Liver (tissue), 9 donors: ENCODE measurements around the gene NR2F6. TPM values are rescaled to one million over a fixed set of nuclear protein-coding genes. Genes with fewer than 3 reads are reported as not detected.

Source experiments
- DNase-seq: peaks from one replicate; pipeline ENCODE4 v3.0.0-alpha.2; 2017; ENCODE audit warnings: low spot score
- H3K27ac ChIP-seq, 2 donors: one replicate each; pipeline ENCODE4 v1.7.0; 2013; ENCODE audit warnings: inconsistent platforms in 2 of 2, low read length in 2 of 2, control low read depth in 1 of 2, low read depth in 1 of 2, mild to moderate bottlenecking in 1 of 2
- H3K27me3 ChIP-seq, 4 donors: one replicate each; pipeline versions ENCODE4 v1.6.1 to v1.7.0; 2013; ENCODE audit warnings: low read length in 3 of 4, inconsistent platforms in 1 of 4, mild to moderate bottlenecking in 1 of 4, moderate library complexity in 1 of 4; ENCODE audit not compliant: control insufficient read depth in 4 of 4, insufficient read depth in 4 of 4
- H3K36me3 ChIP-seq, 4 donors: one replicate each; pipeline versions ENCODE4 v1.6.1 to v1.7.0; 2013; ENCODE audit warnings: low read length in 3 of 4, mild to moderate bottlenecking in 3 of 4, low read depth in 1 of 4, moderate library complexity in 1 of 4; ENCODE audit not compliant: control insufficient read depth in 4 of 4, insufficient read depth in 3 of 4
- H3K4me1 ChIP-seq, 4 donors: one replicate each; pipeline versions ENCODE4 v1.6.1 to v1.7.0; 2013; ENCODE audit warnings: low read length in 3 of 4, mild to moderate bottlenecking in 3 of 4, moderate library complexity in 1 of 4; ENCODE audit not compliant: control insufficient read depth in 4 of 4, insufficient read depth in 4 of 4
- H3K4me3 ChIP-seq, 3 donors: one replicate each; pipeline versions ENCODE4 v1.6.1 to v1.7.0; 2013; ENCODE audit warnings: low read length in 3 of 3, control low read depth in 1 of 3, low read depth in 1 of 3, mild to moderate bottlenecking in 1 of 3
- H3K9ac ChIP-seq, 2 donors: one replicate each; pipeline ENCODE4 v1.7.0; 2013; ENCODE audit warnings: low read length in 2 of 2, mild to moderate bottlenecking in 2 of 2, moderate library complexity in 2 of 2, control low read depth in 1 of 2, low read depth in 1 of 2
- H3K9me3 ChIP-seq, 4 donors: one replicate each; pipeline versions ENCODE4 v1.6.1 to v1.7.0; 2013; ENCODE audit warnings: low read length in 3 of 4; ENCODE audit not compliant: control insufficient read depth in 4 of 4
- ATF3 ChIP-seq: IDR thresholded peaks from 2 replicates; pipeline ENCODE4 v1.6.1; 2016; ENCODE audit warnings: antibody characterized with exemption
- CTCF ChIP-seq: fragments of 150-350 bp; IDR thresholded peaks from 2 replicates; pipeline ENCODE4 v1.5.1; 2017; ENCODE audit warnings: improper control_type of control experiment, low read depth, low read length; ENCODE audit not compliant: missing input control
- EGR1 ChIP-seq, 2 donors: IDR thresholded peaks; 2 replicates each; pipeline ENCODE4 v1.6.1; 2016 to 2018; ENCODE audit warnings: antibody characterized with exemption in 2 of 2, low read depth in 2 of 2
- FOXA1 ChIP-seq: IDR thresholded peaks from 2 replicates; pipeline ENCODE4 v1.6.1; 2016; ENCODE audit warnings: antibody characterized with exemption
- FOXA2 ChIP-seq: IDR thresholded peaks from 2 replicates; pipeline ENCODE4 v1.6.1; 2016; ENCODE audit warnings: antibody characterized with exemption
- GABPA ChIP-seq, 2 donors: IDR thresholded peaks in 1 of 2; conservative IDR thresholded peaks in 1 of 2; 2 replicates each; pipeline ENCODE4 v1.6.1; 2016; ENCODE audit warnings: antibody characterized with exemption in 2 of 2, mild to moderate bottlenecking in 1 of 2, moderate library complexity in 1 of 2
- HNF4A ChIP-seq, 2 donors: conservative IDR thresholded peaks; 2 replicates each; pipeline ENCODE4 v1.6.1; 2016; ENCODE audit warnings: antibody characterized with exemption in 2 of 2, mild to moderate bottlenecking in 2 of 2
- HNF4G ChIP-seq: IDR thresholded peaks from 2 replicates; pipeline ENCODE4 v1.6.1; 2016; ENCODE audit warnings: antibody characterized with exemption
- JUND ChIP-seq, 2 donors: IDR thresholded peaks; 2 replicates each; pipeline ENCODE4 v1.6.1; 2016; ENCODE audit warnings: antibody characterized with exemption in 2 of 2
- MAX ChIP-seq: IDR thresholded peaks from 2 replicates; pipeline ENCODE4 v1.6.1; 2016; ENCODE audit warnings: antibody characterized with exemption
- NR2F2 ChIP-seq: IDR thresholded peaks from 2 replicates; pipeline ENCODE4 v1.6.1; 2016; ENCODE audit warnings: antibody characterized with exemption
- RAD21 ChIP-seq, 2 donors: IDR thresholded peaks; 2 replicates each; pipeline ENCODE4 v1.6.1; 2016; ENCODE audit warnings: antibody characterized with exemption in 2 of 2, mild to moderate bottlenecking in 2 of 2
- REST ChIP-seq: IDR thresholded peaks from 2 replicates; pipeline ENCODE4 v1.6.1; 2016; ENCODE audit warnings: antibody characterized with exemption, mild to moderate bottlenecking
- RXRA ChIP-seq, 2 donors: IDR thresholded peaks; 2 replicates each; pipeline ENCODE4 v1.6.1; 2017 to 2018; ENCODE audit warnings: antibody characterized with exemption in 2 of 2, mild to moderate bottlenecking in 1 of 2
- SP1 ChIP-seq: IDR thresholded peaks from 2 replicates; pipeline ENCODE4 v1.6.1; 2018; ENCODE audit warnings: antibody characterized with exemption, mild to moderate bottlenecking
- TAF1 ChIP-seq: conservative IDR thresholded peaks from 2 replicates; pipeline ENCODE4 v1.6.1; 2016; ENCODE audit warnings: antibody characterized with exemption, mild to moderate bottlenecking
- YY1 ChIP-seq: IDR thresholded peaks from 2 replicates; pipeline ENCODE4 v1.6.1; 2016; ENCODE audit warnings: antibody characterized with exemption, mild to moderate bottlenecking
- ZBTB33 ChIP-seq: IDR thresholded peaks from 2 replicates; pipeline ENCODE4 v1.6.1; 2016; ENCODE audit warnings: antibody characterized with exemption
- WGBS: extraction: QIAGEN DNeasy Blood & Tissue Kit; methylation state at CpG from one replicate; pipeline ENCODE4 v1.1.7; 2013; 5-methylcytosine and 5-hydroxymethylcytosine counted together
- polyA plus RNA-seq, 2 donors: library from polyadenylated mRNA; stranded (reverse) in 1 of 2; unstranded in 1 of 2; fragments of 200-250 nt in 1 of 2; fragments of >200 nt in 1 of 2; fragmentation: Nextera tagmentation in 1 of 2; extraction: Ambion mirVana in 1 of 2; gene quantifications; one replicate each; pipeline versions ENCODE4 v1.2.1 to v1.2.3, GENCODE V29; 2013 to 2015
- total RNA-seq, 2 donors: library from RNA; depleted of rRNA; stranded (reverse); fragments of >200 nt; gene quantifications; one replicate each; pipeline ENCODE4 v1.2.3, GENCODE V29; 2014
- donor health status: healthy.
- donor health status: healthy.
- donor health status: healthy.
- donor health status: healthy.
- donor health status: healthy.

NR2F6 gene
- total and polyA plus RNA-seq, 4 donors, result 30.5 to 86.1 (median 52.6) TPM

- TF ChIP-seq FOXA2, result no peak
- TF ChIP-seq HNF4A (conservative IDR thresholded peaks at IDR 0.05), result no peak
- Histone ChIP-seq H3K27ac (no peak overlapping the region), H3K9me3 (no peaks in the 10 kb centered on the region), H3K36me3 (peaks cover 2 to 36% (median 11%) of the 10 kb centered on the region in 4 donors), H3K9ac (no peak overlapping the region), H3K4me1 (no peaks in the 10 kb centered on the region), H3K4me3 (no peak overlapping the region), H3K27me3 (no peaks in the 10 kb centered on the region)
- WGBS, result 88% methylated on average over 12 of the region's 12 CpGs
- DNase-seq, result no peak
Measured at GRCh38 chr19:17184371-17184841, 61.3 kb downstream of the NR2F6 start.

- no peaks in the 10 kb centered on the region for H3K27me3 ChIP-seq
- H3K4me1 ChIP-seq, result no peaks in the 10 kb centered on the region
- no peak overlapping the region for H3K27ac ChIP-seq
- peaks cover 2 to 32% (median 8%) of the 10 kb centered on the region in 4 donors for H3K36me3 ChIP-seq
- H3K9ac ChIP-seq, result no peak overlapping the region
- 72% methylated on average over 11 of the region's 11 CpGs for WGBS
- TF ChIP-seq HNF4A (conservative IDR thresholded peaks at IDR 0.05) (no peak), SP1 (no peak), NR2F2 (no peak), FOXA2 (no peak), TAF1 (no peak), JUND (IDR thresholded peaks at IDR 0.05) (no peak), RXRA (IDR thresholded peaks at IDR 0.05) (no peak), GABPA (IDR thresholded peaks at IDR 0.05 in 1 of 2, conservative IDR thresholded peaks at IDR 0.05 in 1 of 2) (no peak), YY1 (no peak), ZBTB33 (no peak), REST (no peak), EGR1 (IDR thresholded peaks at IDR 0.05; ENCODE audit: low read depth in 2 of 2) (no peak), CTCF (no peak), RAD21 (IDR thresholded peaks at IDR 0.05) (no peak), MAX (no peak), FOXA1 (no peak), HNF4G (no peak), ATF3 (no peak)
- H3K4me3 ChIP-seq, result no peak overlapping the region
- H3K9me3 ChIP-seq, result no peaks in the 10 kb centered on the region
- DNase-seq, result no peak
Measured at GRCh38 chr19:17183858-17184321, 61.8 kb downstream of the NR2F6 start.
